GM21447 (cell line): ENCODE results near the gene ITM2B.
A peak's percentile ranks its signal among the peaks of the same experiment; 100 is the strongest.
"Not testable (repeated sequence)": the region's sequence is repeated elsewhere in the genome, so short reads cannot be mapped to it uniquely, and the experiment has no call there.

Experiments used
- ATAC-seq: cut with Tn5 transposase; IDR thresholded peaks from one replicate; pipeline ENCODE4 v1.9.1; 2021; ENCODE audit not compliant: unreplicated experiment

ITM2B gene

DNA sequence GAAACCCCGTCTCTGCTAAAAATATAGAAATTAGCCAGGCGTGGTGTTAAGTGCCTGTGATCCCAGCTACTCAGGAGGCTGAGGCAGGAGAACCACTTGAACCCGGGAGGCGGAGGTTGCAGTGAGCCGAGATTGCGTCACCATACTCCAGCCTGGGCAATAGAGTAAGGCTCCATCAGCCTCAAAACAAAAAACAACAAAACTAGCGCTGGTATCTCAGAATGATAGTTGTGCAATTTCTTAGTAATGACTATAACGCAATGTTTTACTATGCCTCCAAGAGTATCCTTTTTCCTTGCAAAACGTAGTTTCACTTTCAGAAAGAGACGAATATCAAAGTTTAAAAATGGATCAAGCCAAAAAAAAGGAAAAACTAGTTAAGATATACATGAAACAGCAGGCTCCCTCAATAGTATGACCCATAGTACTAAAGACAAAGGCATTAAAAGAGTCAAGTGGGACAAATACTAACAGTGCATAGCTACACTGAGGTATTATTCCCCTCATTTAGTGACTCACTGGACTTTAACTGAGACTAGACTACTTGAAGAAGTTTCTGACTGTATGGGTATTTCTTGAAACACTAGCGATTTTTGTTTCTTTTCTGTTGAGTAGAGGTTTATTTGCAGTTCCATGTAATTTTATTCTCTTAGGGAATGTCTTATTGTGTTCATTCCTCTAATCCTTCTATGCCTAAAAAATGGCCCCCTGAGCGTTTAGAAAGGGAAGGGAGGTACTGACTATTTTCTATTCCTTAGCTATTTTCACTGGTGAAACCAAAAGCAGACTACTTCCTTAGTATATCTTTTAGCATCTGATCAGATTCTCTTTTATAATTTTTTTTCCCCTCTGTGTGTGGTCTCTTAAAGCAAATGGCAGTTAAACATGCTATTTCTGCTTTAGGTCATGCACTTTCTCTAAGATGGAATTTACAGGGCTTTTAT, 10.4 kb upstream of the ITM2B start:
- no peak for ATAC-seq

- ATAC-seq, result no peak
Measured at GRCh38 chr13:48224701-48225100, 8.3 kb upstream of the ITM2B start.

- no peak for ATAC-seq
Measured at GRCh38 chr13:48230541-48230940, 2.5 kb upstream of the ITM2B start.

DNA sequence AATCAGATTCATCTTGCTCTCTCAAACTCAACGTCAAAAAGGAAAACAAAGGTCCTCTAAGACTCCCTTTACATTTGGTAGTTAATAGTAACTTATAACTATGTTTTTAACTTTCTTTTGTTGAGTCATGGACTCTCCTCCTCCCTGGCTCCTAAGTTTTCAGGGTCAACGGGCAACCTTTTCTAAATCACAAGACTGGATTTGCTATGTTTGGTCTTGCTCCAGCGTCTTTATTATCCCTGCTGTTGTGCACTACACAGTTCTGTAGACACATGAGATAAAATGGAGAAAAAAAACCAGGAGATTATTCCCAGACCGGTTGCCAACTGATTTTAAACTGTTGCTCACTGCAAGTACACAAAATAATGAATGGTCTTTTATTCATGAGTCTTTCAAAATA, 1.9 kb upstream of the ITM2B start:
- no peak for ATAC-seq

- ATAC-seq, result no peak
Measured at GRCh38 chr13:48231933-48232332, 1.1 kb upstream of the ITM2B start.

- peak; percentile 15 for ATAC-seq
Measured at GRCh38 chr13:48232420-48233045, 473 bp upstream of the ITM2B start.

- no peak for ATAC-seq
Measured at GRCh38 chr13:48233889-48234488, 983 bp downstream of the ITM2B start.

DNA sequence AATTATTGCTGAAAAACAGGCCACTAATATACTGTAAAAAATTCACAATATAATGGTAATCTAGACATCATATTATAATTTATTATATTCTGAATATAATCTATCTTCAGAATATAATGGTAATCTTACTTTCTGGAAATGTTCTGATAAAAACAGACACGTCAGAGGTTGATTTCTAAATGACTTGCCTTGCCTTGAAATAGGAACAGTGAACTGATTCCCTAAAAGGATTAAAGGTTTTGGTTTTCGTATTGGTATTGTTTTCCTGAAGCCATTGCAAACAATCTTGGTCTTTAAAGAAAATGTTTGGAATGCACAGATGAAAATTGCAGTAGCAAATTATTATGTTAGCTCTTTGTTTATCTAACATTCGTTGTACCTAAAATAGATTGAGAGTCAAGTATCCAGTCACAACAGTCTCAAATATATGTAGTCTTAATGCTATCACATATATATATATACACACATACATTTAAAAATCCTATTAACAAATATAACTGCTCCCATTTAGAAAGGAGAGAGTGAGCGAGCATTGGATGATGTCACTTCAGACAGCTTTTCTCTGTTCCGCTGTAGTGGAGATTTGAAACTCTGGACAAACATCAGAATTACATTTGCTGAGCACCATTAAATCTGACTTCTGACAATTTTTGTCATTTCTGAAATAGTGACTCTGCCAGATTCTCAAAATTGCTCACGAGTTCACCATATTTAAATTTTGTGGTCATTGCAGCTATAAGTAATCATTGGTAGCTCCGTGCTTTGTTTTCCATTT, 1.7 kb downstream of the ITM2B start:
- ATAC-seq, result peak; percentile 46

- no peak for ATAC-seq
Measured at GRCh38 chr13:48235341-48236135, 2.5 kb downstream of the ITM2B start.

- no peak for ATAC-seq
Measured at GRCh38 chr13:48236528-48237353, 3.7 kb downstream of the ITM2B start.

GRCh38 chr13:48239369-48239768, 6.4 kb downstream of the ITM2B start:
- ATAC-seq, result not testable (repeated sequence)

DNA sequence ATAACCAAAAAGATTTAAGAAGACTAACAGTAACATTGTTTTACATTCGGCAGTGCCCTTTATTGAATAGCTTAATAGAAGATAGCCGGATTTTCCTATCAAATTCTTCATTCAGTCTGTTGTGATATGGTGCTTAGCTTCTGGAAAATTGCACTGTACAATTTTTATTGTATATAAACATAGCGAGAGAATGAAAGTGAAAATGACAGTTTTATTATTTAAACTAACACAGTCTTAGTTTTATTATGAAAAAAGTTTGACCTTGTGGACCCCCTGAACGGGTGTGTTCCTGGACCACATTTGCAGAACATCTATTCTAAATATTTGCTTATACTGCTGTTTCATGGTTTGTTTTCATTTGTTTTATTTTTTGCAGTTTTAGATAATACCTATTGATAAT, 8.6 kb downstream of the ITM2B start:
- ATAC-seq, result no peak

- ATAC-seq, result no peak
Measured at GRCh38 chr13:48242677-48243076, 9.7 kb downstream of the ITM2B start.

- no peak for ATAC-seq
Measured at GRCh38 chr13:48244159-48244558, 11.2 kb downstream of the ITM2B start.

DNA sequence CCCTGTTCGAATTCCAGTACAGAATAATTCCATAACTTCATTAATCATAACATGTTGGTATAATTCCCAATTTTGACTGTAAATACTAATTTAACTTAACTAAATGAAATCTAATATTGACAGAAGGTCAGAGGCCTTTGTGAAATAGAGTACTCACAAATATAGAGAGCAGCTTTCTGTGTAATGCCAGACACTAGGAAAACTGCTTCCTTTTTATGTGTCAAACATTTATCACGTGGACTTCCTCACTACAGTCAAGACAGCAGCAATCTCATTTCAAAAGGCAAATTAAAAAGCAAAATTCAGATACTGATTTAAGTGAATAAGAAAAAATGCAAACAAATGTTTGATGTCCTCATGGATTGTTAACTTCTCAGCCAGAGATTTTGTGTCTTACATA, 13.1 kb downstream of the ITM2B start:
- no peak for ATAC-seq

GRCh38 chr13:48249018-48249417, 16.0 kb downstream of the ITM2B start:
- ATAC-seq, result no peak

GRCh38 chr13:48251611-48252081, 18.6 kb downstream of the ITM2B start:
- no peak for ATAC-seq

GRCh38 chr13:48252176-48252575, 19.2 kb downstream of the ITM2B start:
- ATAC-seq, result no peak

GRCh38 chr13:48253849-48254248, 20.8 kb downstream of the ITM2B start:
- ATAC-seq, result no peak
